ENCODE results near the gene HMOX2.

HMOX2 gene

DNA sequence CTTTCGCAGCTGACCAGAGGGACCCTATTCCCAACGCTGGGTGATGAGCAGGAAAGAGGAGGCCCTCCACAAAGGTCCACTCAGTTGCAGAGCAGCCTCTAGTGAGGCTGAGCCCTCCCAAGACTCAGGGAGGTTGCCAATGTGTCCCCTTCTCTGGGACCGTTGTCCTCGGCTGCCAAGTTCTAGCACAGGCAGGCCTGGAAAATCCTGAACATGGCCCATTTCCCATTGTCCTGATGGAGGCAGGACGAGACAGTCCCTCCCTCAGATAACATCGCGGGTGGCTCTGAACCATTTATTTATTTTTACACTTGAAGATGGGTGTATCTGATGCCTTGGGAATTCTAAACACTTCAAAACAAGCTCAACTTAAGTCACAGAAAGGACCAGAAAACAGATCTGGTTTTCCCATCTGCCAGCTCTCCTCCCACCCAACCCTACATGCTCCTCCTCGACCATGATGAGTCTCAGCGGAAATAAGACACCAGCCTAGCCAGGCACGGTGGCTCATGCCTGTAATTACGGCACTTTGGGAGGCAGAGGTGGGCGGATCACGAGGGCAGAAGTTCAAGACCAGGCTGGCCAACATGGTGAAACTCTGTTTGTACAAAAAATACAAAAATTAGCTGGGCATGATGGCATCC, 49.6 kb downstream of the HMOX2 start:
- no peak for DNase-seq

DNA sequence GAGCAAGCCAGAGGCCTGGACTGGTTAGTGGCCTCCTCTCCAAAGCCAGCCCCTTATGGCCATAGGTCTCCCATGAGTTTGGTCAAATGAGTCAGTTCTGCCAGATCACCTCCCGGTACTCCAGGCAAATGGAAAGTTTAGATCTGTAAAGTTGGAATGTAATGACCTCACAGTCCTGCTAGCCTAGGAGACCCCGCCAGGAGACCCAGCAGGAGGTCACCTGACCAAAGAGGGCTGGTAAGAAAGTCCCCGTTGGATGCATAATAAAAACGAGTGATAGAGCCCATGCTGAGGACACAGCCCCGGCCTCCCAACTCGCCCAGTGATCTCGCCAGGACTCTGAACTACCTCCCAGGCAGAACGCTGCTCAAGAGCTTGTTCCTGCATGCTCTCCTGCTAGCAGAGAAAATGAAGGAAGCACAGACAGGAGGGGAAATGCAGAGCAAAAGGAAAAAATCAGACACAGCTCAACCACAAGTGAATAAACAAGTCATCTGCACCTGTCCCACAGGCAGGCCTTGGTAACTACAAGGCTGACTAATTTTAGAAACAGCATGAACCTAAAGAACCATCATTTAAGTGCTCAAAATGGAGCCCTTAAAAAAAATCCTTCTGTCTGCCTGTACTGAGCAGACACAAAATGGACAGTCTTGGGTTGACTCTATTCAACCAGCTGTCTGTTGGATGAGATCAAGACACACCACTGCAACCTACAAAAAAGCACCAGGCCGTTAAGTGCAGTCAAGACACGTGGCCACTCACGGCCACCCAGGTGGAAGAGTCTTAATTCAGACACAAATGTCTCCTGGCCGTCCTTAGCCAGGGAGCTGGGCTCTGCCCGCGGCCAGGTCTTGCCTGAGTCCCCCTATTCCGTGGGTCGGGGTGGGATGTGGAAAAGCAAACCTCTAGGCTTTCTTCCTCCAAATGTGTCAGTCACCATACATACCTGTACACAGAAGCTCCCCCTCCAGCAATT, 53.2 kb downstream of the HMOX2 start:
- DNase-seq, result no peak

DNA sequence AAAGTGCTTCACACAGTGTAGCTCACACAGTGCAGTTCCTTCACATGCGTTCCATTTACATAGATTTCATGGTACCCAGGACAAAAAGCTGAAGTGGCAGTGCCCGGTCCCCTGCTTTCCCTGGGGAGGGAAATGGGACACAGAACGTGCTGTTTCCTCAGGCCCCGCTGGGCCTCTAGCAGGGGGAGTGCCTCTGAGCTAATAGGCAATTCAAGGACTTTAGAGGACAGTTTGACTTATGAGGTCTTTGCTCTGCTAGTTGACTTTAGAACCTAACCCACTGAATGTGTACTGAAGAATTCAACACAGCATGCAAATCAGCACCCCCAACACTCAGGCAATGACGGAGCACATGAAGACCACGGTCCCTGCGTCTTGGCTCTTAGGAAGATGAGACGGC, 55.6 kb downstream of the HMOX2 start:
- no peak for DNase-seq

DNA sequence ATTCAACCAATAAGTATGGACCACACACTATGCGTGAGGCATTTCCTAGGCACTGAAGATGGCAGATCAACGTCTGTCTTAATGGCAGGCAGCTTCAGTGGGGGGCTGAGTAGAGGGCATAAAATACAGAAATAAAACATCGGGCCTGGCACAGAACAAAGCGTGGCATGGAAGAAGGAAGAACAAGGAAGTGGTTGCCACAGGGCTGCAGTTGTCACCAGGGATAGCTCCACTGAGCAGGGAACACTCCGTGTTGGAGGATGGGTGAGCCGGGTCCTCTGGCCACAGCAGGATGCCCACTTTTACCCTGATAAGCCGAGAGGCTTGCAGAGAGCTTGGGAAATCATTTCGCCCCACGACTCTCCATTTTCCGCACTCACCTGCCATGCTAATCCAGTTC, 56.0 kb downstream of the HMOX2 start:
- no peak for DNase-seq

DNA sequence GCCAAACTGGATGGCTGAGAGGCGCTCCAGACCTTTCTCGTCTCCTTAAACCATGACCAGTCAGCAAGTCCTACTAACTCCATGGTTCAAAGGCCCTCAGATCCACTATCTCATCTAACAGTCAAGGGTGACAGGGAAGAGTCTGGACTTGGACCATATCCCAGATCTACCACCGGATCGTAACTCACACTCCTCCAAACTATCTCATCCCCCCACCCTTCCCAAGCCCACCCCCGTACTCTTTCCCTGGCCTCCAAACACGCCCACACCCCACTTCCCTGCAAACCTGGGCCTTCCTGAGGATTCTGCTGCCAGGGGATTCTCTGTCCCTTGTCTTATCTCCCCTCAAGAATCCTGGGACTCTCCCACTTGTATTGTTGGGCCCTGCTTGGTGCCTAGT, 57.3 kb downstream of the HMOX2 start:
- no peak for DNase-seq

DNA sequence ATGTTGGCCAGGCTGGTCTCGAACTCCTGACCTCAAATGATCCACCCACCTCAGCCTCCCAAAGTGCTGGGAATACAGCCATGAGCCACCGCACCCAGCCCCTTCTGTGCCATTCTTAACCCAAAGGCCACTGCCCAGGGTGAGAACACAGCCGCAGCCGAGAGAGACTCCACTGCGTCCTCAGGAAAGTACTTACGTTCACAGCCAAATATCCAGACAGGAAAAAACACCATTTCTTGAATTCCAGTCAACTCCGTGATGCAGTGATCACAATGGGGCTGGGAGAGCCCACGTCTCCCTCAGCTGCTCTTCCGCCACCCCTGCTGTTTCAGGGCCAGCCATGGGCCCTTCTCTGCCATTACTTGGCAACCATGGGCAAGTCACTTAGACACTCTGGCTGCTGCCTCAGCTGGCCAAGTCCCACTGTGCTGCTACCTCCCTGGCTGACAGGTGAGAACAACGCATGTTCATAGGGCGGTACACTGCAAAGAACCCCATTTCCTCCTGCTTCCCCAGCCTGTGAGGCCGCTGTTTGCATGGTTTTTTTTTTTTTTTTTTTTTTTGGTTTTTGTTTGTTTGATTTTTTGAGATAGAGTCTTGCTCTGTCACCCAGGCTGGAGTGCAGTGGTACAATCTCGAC, 58.1 kb downstream of the HMOX2 start:
- no peak for DNase-seq

DNA sequence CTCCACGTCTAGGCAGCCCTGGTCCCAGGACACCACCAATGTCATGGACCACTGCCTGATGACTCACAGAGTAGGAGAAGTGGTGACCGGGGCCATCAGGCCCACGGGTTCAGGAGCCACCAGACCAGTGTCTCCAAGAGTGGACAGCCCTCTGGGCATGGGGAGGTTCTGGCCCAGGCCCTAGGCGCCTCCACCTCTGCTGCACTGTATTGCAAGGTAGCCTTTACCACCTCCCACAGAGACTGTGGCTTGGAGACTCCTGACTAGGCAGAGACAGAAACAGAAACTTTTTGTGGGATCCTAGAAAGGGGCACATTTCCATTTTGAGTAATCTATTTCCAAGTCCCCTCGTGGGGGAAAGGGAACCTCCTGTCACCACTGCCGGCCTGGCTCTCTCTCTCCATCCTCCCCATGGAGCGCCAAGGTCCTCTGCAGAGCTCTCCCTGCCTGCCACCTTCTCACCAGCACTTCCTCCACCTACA, 59.5 kb downstream of the HMOX2 start:
- no peak for DNase-seq

DNA sequence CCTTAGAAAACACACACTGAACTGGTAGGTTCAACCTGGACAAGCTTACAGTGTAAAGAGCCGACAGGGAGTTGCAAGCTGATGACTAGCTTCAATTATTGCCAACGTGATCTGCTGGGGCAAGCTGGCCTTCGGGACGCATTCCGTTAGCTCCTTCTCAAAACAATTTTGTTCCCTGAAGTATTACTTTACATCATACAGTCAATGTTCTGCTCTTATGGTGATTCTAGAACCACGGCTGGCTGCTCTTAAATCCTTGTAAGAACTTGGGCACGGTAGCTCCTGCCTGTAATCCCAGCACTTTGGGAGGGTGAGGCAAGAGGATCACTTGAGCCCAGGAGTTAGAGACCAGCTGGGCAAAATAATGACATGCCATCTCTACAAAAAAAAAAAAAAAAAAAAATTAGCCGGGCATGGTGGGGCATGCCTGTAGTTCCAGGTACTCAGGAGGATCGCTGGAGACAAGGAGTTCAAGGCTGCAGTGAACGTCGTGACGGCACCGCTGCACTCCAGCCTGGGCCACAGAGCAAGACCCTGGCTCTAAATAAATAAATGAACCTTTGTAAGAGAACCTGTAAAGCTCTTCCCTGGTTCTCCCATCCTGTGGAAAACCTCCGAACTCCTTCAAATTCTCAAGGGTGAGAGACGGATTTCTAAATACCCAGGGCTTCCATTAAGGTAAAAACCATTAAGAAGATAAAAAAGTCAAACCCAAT, 60.4 kb downstream of the HMOX2 start:
- no peak for DNase-seq

DNA sequence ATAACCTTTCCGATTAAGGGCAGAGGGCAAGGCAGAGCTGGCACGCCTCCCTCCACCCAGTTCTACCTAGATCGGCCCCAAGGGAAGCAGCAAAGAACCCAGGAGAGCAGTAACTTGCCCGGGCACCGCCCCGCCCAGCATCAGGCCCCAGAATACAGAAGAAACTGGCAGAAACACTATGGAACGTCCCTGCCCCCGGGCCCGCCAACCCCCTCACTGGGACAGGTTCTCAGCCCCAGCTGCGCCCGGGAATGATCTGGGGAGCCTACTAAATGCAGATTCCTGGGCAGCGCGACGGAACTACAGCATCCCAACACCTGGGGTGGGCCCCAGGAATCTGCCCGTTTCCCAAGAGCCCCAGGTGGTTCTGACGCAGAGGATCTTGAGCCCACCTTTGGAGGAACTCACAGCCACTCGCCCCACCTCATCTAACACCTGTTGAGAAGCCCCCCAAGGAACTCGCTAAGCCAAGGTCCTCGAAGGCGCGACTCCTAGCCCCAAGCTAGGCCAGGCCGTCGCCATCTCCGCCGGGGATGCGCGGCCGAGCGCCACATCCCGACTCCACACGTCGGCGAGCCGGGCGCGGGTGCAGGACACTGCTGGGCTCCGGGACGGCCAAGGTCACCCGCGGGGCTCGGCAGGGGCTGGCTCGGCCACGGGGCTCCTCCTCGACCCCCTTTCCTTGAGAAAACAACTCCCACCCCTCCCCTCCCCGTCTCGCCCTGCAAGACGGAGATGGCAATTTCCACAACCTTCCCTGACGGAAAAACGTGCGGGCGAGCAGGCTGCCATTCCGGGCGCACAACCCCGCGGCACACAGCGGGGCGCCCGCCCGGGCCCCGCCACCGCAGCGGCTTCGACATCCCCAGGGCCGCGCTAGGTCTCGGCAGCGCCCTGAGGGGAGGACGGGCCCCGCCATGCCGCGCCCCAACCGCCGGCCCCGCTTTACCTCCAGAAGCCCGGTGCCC, 61.5 kb downstream of the HMOX2 start:
- peak; percentile 41 for DNase-seq

DNA sequence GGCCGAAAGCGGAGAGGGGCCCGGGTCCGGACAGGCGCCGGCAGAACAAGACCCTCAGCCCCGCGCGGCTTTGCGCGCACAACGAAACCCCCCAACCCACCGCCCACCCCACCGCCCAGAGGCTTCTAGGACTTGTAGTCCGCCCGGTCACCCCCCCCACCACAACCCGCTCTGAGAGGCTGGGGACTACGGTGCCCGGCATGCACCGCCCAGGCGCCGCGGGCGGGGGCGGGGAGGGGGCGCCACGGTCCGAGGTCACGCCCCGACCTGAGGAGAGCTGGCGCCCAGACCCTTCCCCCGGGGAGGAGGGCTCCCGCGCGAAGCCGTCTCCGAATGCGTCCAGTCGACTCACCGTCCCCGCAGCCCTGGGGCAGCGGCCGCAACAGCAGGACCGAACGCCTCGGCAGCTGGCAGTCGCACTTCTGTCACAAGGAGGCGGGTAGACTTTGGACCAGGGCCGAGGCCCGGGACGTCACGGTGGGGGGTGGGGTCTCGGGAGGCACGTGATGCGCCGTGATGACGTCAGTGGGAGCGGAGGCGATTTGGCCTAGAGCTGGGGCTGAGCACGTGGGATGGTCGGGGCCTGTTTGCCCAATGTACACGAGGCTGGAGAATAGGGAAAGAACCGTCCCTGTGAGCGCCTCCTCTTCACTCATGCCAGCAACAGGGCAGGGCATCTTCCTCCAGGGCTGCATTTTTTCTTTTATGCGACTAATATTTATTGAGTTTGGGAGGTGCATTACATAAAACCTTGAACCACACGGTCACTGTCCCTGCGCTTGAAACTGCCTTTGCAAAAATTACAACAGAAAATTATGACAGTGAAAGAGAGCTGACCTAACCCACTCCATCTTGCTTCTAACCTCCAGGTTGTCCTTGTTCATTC, 62.4 kb downstream of the HMOX2 start, which contains the start of gene CDIP1:
CDIP1 (minus strand) TSS at position 424 of the 886 bp plus-strand sequence. CDS start 24,643 bp downstream, outside the sequence.
- peak; percentile 98 for DNase-seq

DNA sequence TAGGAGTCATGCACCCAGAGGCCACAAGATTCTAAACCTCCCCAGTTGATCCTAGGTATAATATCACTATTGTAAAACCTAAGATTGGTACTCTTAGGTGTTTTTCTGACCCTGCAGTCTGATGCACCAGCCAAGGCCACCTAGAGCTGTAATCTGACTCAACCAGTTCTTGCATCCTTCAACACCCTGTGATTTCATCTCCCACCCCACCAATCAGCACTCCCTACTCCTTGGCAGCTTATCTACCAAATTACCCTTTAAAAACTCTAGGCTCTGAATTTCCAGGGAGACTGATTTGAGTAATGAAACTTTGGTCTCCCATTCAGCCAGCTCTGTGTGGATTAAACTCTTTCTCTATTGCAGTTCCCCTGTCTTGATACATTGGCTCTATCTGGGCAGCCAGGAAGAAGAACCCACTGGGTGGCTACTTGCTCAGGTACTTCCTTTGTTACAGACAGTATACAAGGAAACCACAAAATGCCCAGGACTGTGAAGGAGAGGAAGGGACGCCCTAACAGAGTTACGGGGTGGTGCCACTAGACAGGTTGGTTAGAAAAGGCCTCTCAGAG, 63.6 kb downstream of the HMOX2 start:
- DNase-seq, result no peak

DNA sequence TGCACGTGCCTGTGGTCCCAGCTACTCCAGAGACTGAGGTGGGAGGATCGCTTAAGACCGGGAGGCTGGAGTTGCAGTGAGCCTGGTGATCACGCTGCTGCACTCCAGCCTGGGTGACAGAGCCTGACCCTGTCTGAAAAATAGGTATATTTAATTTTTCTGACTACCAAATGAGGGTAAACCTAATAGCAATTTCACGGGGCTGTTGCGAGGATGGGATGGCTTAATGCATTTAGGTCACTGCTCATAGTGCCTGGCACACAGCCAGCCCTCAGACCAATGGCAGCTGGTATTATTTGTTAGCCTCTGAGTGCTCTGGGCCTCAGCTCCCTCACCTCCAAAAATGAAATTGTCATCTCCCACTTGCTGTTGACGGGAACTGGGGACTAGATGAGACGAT, 68.3 kb downstream of the HMOX2 start:
- DNase-seq, result peak; percentile 51

DNA sequence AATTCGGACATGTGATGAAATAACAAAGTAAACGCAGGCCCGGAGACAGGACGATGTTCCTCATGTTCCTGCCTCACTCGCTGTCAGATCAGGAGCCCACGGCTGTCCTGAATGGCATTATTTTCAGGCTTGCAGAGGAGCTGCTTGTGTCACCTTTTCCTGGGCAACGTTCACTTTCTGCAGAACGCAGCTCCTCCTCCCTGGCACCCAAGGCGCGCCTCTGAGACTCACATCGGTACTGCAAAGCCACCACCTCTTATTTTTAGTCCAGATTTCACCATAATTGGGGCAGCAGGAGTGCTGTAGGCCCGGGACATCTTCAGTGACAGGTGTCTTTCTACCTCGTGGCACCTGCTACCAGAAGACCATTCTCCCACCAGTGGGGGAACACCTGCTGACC, 71.9 kb downstream of the HMOX2 start:
- DNase-seq, result no peak

DNA sequence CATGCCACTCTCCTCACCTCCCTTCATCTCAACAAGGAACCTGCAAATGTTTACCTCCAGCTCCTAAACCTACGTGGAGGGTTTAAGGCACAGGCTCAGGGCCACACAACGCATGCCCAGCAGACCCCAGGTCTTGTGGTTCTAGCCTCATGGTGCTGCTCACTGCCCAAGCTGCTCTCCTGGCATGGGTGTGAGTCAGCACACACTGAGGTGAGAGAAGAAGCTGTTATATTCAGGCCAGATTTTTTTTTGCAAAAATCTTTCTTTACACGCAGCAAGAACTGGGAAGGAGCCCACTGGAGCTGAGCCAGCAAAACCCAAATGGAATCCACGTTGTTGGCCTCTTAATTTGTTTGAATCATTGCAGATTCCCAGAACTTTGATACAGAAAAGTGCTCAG, 74.4 kb downstream of the HMOX2 start:
- no peak for DNase-seq

DNA sequence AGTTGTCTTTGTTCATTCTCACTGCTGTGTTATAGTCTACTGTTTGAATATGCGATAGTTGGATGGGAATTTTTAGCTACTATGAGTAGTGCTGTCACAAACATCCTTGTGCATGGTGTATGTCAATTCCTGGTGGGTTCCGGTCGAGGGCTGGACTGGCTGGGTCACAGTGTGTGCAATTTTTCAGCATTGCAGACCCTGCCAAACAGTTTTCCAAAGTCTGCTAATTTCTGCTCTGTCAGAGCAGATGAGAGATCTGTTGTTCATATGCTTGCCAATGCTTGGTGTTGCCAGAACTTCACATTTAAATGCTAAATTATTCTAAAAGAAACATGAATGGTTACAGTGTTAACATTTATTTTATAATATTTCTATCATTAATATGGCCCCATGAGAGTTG, 76.3 kb downstream of the HMOX2 start:
- DNase-seq, result no peak

DNA sequence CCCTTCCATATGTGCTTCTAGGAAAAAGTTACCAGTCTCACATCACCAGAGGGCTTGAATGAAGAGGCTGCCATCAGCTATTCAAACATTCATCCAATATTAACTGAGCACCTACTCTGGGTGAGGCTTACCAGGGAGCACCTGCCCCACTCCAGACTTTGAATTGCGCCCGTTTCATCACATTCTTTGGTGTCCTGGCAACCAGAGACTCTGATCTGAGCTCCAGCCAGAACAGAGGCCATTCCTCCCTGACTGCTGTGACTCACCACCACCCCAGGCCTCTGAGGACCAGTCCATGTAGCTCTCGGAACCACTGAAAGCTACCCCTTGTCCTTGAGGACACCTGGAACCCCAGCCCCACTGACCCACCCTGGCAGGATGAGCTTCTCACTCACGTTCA, 79.9 kb downstream of the HMOX2 start, which contains the start of gene C16orf96:
C16orf96 (plus strand) TSS at position 229 of the 400 bp plus-strand sequence; CDS start at position 379, 150 bp downstream.
- no peak for DNase-seq

DNA sequence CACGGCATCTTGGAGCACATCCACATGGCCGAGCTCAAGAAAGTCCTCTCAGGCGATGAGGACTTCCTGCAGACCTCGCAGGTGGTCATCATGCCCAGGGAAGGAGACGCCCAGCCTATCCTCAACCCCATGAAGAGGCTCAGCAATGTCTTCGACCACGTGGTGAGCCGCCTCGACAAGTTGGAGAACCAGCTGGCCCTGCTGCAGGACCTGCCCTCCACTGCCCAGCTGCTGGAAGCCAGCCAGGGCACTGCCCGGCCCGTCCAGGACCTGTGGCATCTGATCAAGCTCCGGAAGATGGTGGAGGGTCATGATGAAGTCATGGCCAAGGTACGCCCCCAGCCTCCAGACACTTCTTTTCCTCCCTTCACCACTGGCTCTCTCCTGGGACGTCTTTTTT, 80.4 kb downstream of the HMOX2 start:
- DNase-seq, result no peak

DNA sequence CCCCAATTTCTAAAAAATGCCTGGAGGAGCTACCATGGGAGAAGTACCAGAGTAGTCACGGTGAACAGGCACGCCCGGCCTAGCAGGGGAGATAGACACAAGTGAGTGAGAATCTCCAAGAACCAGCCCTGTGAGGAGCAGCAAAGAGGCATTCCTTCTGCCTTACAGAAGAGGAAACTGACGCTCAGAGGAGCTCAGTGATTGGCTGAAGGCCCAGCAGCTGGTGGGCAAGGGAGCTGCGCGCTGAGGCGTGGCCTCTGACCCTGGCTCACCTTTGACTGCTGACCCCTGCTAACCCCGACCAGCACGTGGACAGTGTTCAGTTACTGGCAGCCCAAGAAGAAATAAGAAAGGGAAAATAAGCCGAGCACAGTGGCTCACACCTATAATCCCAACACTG, 81.8 kb downstream of the HMOX2 start:
- no peak for DNase-seq

All from NCI-H82 (cell line).